Measurements from ENCODE around the gene ZNF491.

DNA sequence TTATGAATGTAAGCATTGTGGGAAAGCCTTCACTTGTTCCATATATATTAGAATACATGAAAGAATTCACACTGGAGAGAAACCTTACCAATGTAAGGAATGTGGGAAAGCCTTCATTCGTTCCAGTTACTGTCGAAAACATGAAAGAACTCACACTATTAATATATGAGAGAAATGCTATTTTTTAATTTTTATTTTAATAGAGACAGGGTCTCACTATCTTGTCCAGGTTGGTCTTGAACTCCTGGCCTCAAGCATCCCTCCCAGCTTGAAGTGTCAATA lies 8.7 kb downstream of the ZNF491 start:
- TF ChIP-seq, protein P1, sequence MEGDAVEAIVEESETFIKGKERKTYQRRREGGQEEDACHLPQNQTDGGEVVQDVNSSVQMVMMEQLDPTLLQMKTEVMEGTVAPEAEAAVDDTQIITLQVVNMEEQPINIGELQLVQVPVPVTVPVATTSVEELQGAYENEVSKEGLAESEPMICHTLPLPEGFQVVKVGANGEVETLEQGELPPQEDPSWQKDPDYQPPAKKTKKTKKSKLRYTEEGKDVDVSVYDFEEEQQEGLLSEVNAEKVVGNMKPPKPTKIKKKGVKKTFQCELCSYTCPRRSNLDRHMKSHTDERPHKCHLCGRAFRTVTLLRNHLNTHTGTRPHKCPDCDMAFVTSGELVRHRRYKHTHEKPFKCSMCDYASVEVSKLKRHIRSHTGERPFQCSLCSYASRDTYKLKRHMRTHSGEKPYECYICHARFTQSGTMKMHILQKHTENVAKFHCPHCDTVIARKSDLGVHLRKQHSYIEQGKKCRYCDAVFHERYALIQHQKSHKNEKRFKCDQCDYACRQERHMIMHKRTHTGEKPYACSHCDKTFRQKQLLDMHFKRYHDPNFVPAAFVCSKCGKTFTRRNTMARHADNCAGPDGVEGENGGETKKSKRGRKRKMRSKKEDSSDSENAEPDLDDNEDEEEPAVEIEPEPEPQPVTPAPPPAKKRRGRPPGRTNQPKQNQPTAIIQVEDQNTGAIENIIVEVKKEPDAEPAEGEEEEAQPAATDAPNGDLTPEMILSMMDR (conservative IDR thresholded peaks at IDR 0.05 in 1 of 2, IDR thresholded peaks at IDR 0.05 in 1 of 2; ENCODE audit: low read depth in 1 of 2, low read length in 2 of 2) = no peak
- TF ChIP-seq EZH2 (IDR thresholded peaks at IDR 0.05; ENCODE audit: low read length, missing control alignments) = no peak
